ENCODE results near the gene BRD4. TPM values are rescaled to one million over a fixed set of nuclear protein-coding genes. Genes with fewer than 3 reads are reported as not detected.

The BRD4 gene
- total RNA-seq, 1 donor from 2014 or later, result 14.7 TPM

DNA sequence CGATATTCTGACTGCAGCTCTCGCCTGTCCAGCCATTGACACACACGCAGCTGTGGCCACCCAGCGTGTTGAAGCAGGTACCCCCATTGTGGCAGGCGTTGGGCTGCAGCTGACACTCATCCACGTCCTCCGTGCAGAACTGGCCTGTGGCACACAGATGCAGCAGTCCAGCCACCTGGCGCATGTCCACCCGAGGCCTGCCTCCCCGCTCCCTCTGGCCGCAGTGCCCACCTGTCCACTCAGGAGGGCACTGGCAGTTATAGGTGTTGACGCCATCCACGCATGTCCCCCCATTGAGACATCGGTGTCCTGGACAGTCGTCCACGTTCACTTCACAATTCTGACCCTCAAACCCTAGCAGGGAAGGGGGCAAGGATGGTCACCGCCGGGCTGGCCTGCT is 140.8 kb downstream of the BRD4 start:
- TF ChIP-seq, protein P1, sequence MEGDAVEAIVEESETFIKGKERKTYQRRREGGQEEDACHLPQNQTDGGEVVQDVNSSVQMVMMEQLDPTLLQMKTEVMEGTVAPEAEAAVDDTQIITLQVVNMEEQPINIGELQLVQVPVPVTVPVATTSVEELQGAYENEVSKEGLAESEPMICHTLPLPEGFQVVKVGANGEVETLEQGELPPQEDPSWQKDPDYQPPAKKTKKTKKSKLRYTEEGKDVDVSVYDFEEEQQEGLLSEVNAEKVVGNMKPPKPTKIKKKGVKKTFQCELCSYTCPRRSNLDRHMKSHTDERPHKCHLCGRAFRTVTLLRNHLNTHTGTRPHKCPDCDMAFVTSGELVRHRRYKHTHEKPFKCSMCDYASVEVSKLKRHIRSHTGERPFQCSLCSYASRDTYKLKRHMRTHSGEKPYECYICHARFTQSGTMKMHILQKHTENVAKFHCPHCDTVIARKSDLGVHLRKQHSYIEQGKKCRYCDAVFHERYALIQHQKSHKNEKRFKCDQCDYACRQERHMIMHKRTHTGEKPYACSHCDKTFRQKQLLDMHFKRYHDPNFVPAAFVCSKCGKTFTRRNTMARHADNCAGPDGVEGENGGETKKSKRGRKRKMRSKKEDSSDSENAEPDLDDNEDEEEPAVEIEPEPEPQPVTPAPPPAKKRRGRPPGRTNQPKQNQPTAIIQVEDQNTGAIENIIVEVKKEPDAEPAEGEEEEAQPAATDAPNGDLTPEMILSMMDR (conservative IDR thresholded peaks at IDR 0.05; ENCODE audit: low read depth, low read length), result no peak
- no peak for DNase-seq (ENCODE audit: low read depth)
- no peak overlapping the region for H3K4me3 ChIP-seq (ENCODE audit: low read depth, low read length)

DNA sequence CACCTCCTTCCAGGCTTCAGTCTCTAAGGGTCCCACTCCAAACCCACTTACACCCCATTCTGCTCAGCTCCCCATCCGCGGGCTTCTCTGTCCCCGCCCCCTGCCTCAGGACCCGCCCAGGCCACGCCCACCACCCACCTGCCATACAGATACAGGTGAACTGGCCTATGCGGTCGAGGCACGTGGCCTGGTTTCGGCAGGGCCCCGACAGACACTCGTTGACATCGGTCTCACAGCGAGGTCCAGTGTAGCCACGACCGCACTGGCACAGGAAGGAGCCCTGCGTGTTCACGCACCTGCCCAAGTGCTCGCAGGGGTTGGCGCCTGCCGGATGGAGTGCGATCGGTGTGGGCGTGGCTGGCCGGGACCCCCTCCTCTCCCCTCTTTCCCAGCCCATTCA is 143.5 kb downstream of the BRD4 start:
- TF ChIP-seq, protein P1 (conservative IDR thresholded peaks at IDR 0.05; ENCODE audit: low read depth, low read length), result no peak
- no peak overlapping the region for H3K4me3 ChIP-seq (ENCODE audit: low read depth, low read length)
- DNase-seq (ENCODE audit: low read depth), result no peak

DNA sequence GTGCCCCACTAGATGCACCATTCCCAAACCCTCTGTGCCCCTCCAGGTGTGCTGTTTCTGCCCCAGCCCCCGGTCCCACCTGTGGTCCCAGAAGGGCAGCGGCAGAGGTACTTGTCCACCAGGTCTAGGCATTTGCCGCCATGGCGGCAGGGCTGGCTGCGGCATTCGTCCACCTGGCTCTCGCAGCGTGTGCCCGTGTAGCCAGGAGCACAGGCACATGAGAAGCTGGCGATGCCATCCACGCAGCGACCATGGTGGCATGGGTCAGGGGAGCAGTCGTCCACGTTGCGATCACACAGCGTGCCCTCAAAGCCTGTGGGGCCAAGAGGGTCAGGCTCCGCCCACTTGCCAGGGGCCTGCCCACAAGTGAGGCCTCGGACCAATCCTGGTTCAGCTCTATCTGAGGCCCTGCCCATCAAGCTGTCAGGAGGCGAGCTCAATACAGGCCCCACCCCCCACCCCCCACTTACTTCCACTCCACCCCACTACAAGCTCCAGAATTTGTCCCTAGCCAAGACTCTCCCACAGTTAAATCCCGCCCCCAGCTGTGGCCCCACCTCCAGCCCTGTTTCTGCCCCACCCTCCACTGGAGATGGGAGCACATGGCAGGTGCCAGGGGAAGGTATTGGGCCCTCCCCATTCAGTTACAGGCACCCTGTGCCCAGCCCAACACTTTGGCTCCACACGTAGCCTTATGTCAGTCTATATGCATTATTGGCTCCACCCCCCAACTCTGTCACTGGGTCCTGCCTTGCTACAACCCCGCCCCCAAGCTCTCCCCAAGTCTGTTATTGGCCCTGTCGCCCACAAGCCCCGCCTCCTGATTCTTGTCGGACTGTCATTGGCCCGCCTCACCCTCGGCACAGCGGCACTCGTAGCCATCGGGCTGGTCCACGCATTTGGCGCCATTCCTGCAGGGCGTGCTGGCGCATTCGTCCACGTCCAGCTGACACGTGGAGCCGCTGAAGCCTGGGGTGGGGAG is 145.0 kb downstream of the BRD4 start:
- DNase-seq (ENCODE audit: low read depth), result no peak
- TF ChIP-seq, protein P1 (conservative IDR thresholded peaks at IDR 0.05; ENCODE audit: low read depth, low read length), result no peak
- H3K4me3 ChIP-seq (ENCODE audit: low read depth, low read length), result no peak overlapping the region

Other genes starting within 250 kb of the BRD4 start
- 31.7 and 37.1 TPM in 2 replicates for gene SYDE1, start 225.1 kb downstream of the BRD4 start, total RNA-seq
- gene NOTCH3, start 131.5 kb downstream of the BRD4 start, total RNA-seq, result 3.8 and 19.6 TPM in 2 replicates
- 0.81 and 2.1 TPM in 2 replicates for gene EPHX3, start 100.1 kb downstream of the BRD4 start, total RNA-seq
- gene AKAP8, start 47.2 kb upstream of the BRD4 start, total RNA-seq, result 14.1 and 23.8 TPM in 2 replicates
- gene AKAP8L, start 86.4 kb upstream of the BRD4 start, total RNA-seq, result 52.2 and 89.9 TPM in 2 replicates
- gene WIZ, start 117.4 kb upstream of the BRD4 start, total RNA-seq, result 19.9 and 32.5 TPM in 2 replicates
- not detected in 2 replicates for gene RASAL3, start 132.0 kb upstream of the BRD4 start, total RNA-seq
- not detected in 2 replicates for gene PGLYRP2, start 147.0 kb upstream of the BRD4 start, total RNA-seq
- gene CYP4F22, start 176.0 kb upstream of the BRD4 start, total RNA-seq, result not detected in 2 replicates